ENCODE data around the gene CNTN2.

- TF ChIP-seq CTCF (IDR thresholded peaks at IDR 0.05; ENCODE audit: control extremely low read depth in 1 of 3, insufficient read depth in 1 of 3, low read depth in 1 of 3, low read length in 3 of 3): no peak
- TF ChIP-seq GABPA (IDR thresholded peaks at IDR 0.05; ENCODE audit: borderline replicate concordance, insufficient read depth, low read length): no peak
- TF ChIP-seq POLR2A (IDR thresholded peaks at IDR 0.05; ENCODE audit: control extremely low read depth in 1 of 2, low read depth in 2 of 2, low read length in 2 of 2): no peak
- no peak for TF ChIP-seq BACH1 (IDR thresholded peaks at IDR 0.05; ENCODE audit: low read length)
- no peak for TF ChIP-seq CBX5 (IDR thresholded peaks at IDR 0.05; ENCODE audit: low read depth, low read length)
- no peak for TF ChIP-seq CHD2 (IDR thresholded peaks at IDR 0.05; ENCODE audit: low read length)
- TF ChIP-seq SP2 (IDR thresholded peaks at IDR 0.05; ENCODE audit: low read length): no peak
- no peak for TF ChIP-seq MAX (IDR thresholded peaks at IDR 0.05)
- TF ChIP-seq SP1 (IDR thresholded peaks at IDR 0.05; ENCODE audit: low read depth, low read length): no peak
- no peak for TF ChIP-seq HDAC6 (IDR thresholded peaks at IDR 0.05; ENCODE audit: low read depth, low read length)
- TF ChIP-seq EZH2 (IDR thresholded peaks at IDR 0.05; ENCODE audit: low read depth, low read length, severe bottlenecking): no peak
Measured at GRCh38 chr1:205069371-205070125, 26.5 kb downstream of the CNTN2 start.

Measured in H1 (cell line).